AG04449 (cell line): ENCODE measurements around the gene UPP1.

Source experiments
- CTCF ChIA-PET: fragments of 350-600 bp; formaldehyde crosslinking; extraction: SDS; loops from one replicate; lab custom pipeline; 2021; ENCODE audit warnings: antibody characterized with exemption; lab: Yijun Ruan, JAX
- POLR2A ChIA-PET: fragments of 400-600, 350-600 bp; formaldehyde crosslinking; extraction: SDS; loops from one replicate; lab custom pipeline; 2020; ENCODE audit warnings: antibody characterized with exemption, inconsistent platforms; lab: Yijun Ruan, JAX
- DNase-seq: peaks from one replicate; pipeline ENCODE4 v3.0.0-alpha.2; 2010; ENCODE audit warnings: low read depth, low spot score
- H3K4me3 ChIP-seq: 2 replicates; pipeline ENCODE4 v1.5.1; 2011; ENCODE audit warnings: low read depth, mild to moderate bottlenecking, control low read depth, low read length
- TF ChIP-seq, protein P1 (sequence below): IDR thresholded peaks from one replicate; pipeline ENCODE4 v1.5.1; 2011; ENCODE audit warnings: mild to moderate bottlenecking, moderate library complexity, low read length, control low read depth, inconsistent platforms; ENCODE audit not compliant: insufficient read depth; ENCODE audit errors: missing control alignments

The UPP1 gene

DNA sequence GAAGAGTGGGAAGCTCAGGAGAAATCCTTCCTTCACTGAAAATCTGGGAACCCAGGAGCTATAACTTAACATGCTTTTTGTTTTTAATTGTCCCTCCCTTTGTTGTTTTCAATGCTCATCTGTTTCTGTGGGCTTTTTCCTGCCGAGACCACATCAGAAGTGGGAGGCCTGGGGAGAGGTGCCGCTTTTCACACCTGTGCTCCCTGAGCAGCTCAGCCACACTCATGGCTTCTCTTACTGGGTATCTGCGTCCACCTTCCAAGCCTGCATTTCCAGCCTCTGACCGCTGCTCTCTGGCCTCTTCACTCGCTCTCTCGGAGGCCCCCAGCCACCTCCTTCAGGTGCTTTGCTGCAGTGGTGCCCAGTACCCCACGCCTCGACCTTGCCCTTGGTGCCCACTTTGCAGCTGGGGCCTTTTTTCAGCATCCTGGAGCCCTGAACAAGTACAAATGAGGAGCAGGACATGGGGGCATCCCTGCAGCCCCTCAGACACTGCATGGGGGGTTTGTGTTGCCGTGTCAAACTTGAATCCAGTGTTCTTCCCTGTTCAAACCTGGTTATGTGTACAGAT is 43.8 kb upstream of the UPP1 start:
- TF ChIP-seq, protein P1, sequence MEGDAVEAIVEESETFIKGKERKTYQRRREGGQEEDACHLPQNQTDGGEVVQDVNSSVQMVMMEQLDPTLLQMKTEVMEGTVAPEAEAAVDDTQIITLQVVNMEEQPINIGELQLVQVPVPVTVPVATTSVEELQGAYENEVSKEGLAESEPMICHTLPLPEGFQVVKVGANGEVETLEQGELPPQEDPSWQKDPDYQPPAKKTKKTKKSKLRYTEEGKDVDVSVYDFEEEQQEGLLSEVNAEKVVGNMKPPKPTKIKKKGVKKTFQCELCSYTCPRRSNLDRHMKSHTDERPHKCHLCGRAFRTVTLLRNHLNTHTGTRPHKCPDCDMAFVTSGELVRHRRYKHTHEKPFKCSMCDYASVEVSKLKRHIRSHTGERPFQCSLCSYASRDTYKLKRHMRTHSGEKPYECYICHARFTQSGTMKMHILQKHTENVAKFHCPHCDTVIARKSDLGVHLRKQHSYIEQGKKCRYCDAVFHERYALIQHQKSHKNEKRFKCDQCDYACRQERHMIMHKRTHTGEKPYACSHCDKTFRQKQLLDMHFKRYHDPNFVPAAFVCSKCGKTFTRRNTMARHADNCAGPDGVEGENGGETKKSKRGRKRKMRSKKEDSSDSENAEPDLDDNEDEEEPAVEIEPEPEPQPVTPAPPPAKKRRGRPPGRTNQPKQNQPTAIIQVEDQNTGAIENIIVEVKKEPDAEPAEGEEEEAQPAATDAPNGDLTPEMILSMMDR: no peak
- ChIA-PET CTCF (no interaction called here), POLR2A (no interaction called here)
- H3K4me3 ChIP-seq: no peak overlapping the region
- DNase-seq: no peak

- no peak for DNase-seq
- TF ChIP-seq, protein P1: no peak
- H3K4me3 ChIP-seq: no peak overlapping the region
- ChIA-PET CTCF (interaction anchor here (1.6 kb wide), 1 partner anchor 64 kb away, joined by 7 read pairs; no protein-coding TSS in a partner anchor), POLR2A (no interaction called here)
Measured at GRCh38 chr7:48046458-48046857, 42.6 kb upstream of the UPP1 start.

GRCh38 chr7:48048113-48048512 is 41.0 kb upstream of the UPP1 start:
- H3K4me3 ChIP-seq: no peak overlapping the region
- no peak for DNase-seq
- ChIA-PET POLR2A (no interaction called here), CTCF (interaction anchor here (0.8 to 1.6 kb wide), 2 partner anchors 12 to 62 kb away, joined by 3 to 7 read pairs; no protein-coding TSS in a partner anchor)
- TF ChIP-seq, protein P1: no peak

DNA sequence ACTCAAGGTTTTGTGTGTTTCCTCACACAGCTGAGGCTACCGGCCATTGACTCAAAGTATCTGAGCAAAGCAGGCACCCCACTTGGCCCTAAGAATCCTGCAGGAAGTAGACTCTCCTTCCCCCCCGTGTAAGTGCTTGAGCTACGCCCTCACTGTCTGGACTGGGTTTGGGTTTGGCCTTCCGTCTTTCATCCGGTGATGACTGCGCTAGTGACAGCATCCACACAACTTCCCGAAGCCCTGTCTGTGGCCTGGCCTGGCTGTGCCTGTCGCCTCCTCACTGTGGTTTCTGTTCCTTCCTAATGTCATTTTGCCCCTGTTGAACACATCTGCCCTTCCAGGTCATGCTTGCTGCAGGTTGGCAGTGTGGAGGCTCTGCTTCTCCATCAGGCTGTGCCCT is 39.2 kb upstream of the UPP1 start:
- ChIA-PET POLR2A (no interaction called here), CTCF (interaction anchor here (0.7 kb wide), 1 partner anchor 61 kb away, joined by 3 read pairs; no protein-coding TSS in a partner anchor)
- DNase-seq: no peak
- TF ChIP-seq, protein P1: no peak
- H3K4me3 ChIP-seq: no peak overlapping the region

GRCh38 chr7:48052748-48053147 is 36.3 kb upstream of the UPP1 start:
- no peak for DNase-seq
- H3K4me3 ChIP-seq: no peak overlapping the region
- POLR2A ChIA-PET: no interaction called here
- CTCF ChIA-PET: interaction anchor here (0.9 kb wide), 1 partner anchor 34 kb away, joined by 3 read pairs; no protein-coding TSS in a partner anchor
- TF ChIP-seq, protein P1: no peak

GRCh38 chr7:48053736-48054135 is 35.3 kb upstream of the UPP1 start:
- no peak for DNase-seq
- TF ChIP-seq, protein P1: no peak
- ChIA-PET POLR2A (no interaction called here), CTCF (no interaction called here)
- H3K4me3 ChIP-seq: no peak overlapping the region
